ENCODE results near the gene PI4KA. TPM values are rescaled to one million over a fixed set of nuclear protein-coding genes. Genes with fewer than 3 reads are reported as not detected.

The PI4KA gene
- polyA plus RNA-seq, 3 donors, result 56.5 to 58.7 (median 57.4) TPM

Other genes starting within 250 kb of the PI4KA start
- gene SERPIND1, start 84.7 kb downstream of the PI4KA start, polyA plus RNA-seq (ENCODE audit: insufficient read length in 3 of 3), result 1 to 10 TPM; 2.3 to 4.4 (median 3.8) TPM
- 10 to 100 TPM; 34.0 to 34.9 (median 34.6) TPM for gene SNAP29, start 196 bp upstream of the PI4KA start, polyA plus RNA-seq (ENCODE audit: insufficient read length in 3 of 3)
- 10 to 100 TPM; 63.1 to 65.0 (median 64.5) TPM for gene CRKL, start 58.6 kb upstream of the PI4KA start, polyA plus RNA-seq (ENCODE audit: insufficient read length in 3 of 3)
- gene AIFM3, start 108.4 kb upstream of the PI4KA start, polyA plus RNA-seq (ENCODE audit: insufficient read length in 3 of 3), result under 1 TPM; 0.69 to 0.97 (median 0.76) TPM
- gene LZTR1, start 123.5 kb upstream of the PI4KA start, polyA plus RNA-seq (ENCODE audit: insufficient read length in 3 of 3), result 10 to 100 TPM; 35.7 to 42.8 (median 37.3) TPM
- 10 to 100 TPM; 15.4 to 17.2 (median 16.1) TPM for gene THAP7, start 143.3 kb upstream of the PI4KA start, polyA plus RNA-seq (ENCODE audit: insufficient read length in 3 of 3)
- gene P2RX6, start 156.4 kb upstream of the PI4KA start, polyA plus RNA-seq (ENCODE audit: insufficient read length in 3 of 3), result 1 to 10 TPM in 2 of 3 donors, under 1 TPM in 1; 0.89 to 1.4 (median 1.1) TPM
- gene SLC7A4, start 173.8 kb upstream of the PI4KA start, polyA plus RNA-seq (ENCODE audit: insufficient read length in 3 of 3), result 1 to 10 TPM in 2 of 3 donors, under 1 TPM in 1; 0.94 to 1.5 (median 1.4) TPM
- gene LRRC74B, start 187.1 kb upstream of the PI4KA start, polyA plus RNA-seq (ENCODE audit: insufficient read length in 3 of 3), result under 1 TPM; 0.07 to 0.20 (median 0.11) TPM

Data from right renal cortex interstitium (tissue), 3 donors.